SK-N-SH (cell line): ENCODE measurements around the gene STARD3. TPM values are rescaled to one million over a fixed set of nuclear protein-coding genes. Genes with fewer than 3 reads are reported as not detected.

Experiments used
- CTCF ChIA-PET: fragments of 300-600, 350-600 bp; formaldehyde crosslinking; extraction: SDS; loops from one replicate; lab custom pipeline; 2021; lab: Yijun Ruan, JAX
- POLR2A ChIA-PET: fragments of 350-600 bp; sonication (Branson Sonifier 250); formaldehyde crosslinking; extraction: SDS; loops from one replicate; lab custom pipeline; 2020; ENCODE audit warnings: antibody characterized with exemption, inconsistent platforms; lab: Yijun Ruan, JAX
- DNase-seq: peaks from one replicate; pipeline ENCODE4 v3.0.0; 2012
- H2AFZ ChIP-seq: fragments of 200-600 bp; sonication (generic); 2 replicates; pipeline ENCODE4 v1.8.1; 2016; ENCODE audit warnings: antibody characterized with exemption, mild to moderate bottlenecking, low read depth
- H3F3A ChIP-seq: fragments of 200-600 bp; sonication (generic); replicated peaks from 2 replicates; pipeline ENCODE3; 2016; ENCODE audit warnings: antibody characterized with exemption, mild to moderate bottlenecking; ENCODE audit not compliant: insufficient read depth
- H3K27ac ChIP-seq, 2 experiments: fragments of 200-500 bp in 1 of 2; fragments of 200-600 bp in 1 of 2; sonication (Bioruptor generic) in 1 of 2; sonication (generic), shearing (Covaris generic) in 1 of 2; 2 replicates each; pipeline versions ENCODE4 v1.5.1 to v1.6.1; 2014 to 2016; ENCODE audit warnings: low read depth in 2 of 2, inconsistent platforms in 1 of 2, low read length in 1 of 2, mild to moderate bottlenecking in 1 of 2, mixed read lengths in 1 of 2
- H3K27me3 ChIP-seq: fragments of 200-600 bp; sonication (generic), shearing (Covaris generic); 2 replicates; pipeline ENCODE4 v1.6.1; 2016; ENCODE audit warnings: mixed run types; ENCODE audit not compliant: insufficient read depth
- H3K36me3 ChIP-seq, 2 experiments: fragments of 200-500 bp in 1 of 2; fragments of 200-600 bp in 1 of 2; sonication (Bioruptor generic) in 1 of 2; sonication (generic) in 1 of 2; replicated peaks in 1 of 2; 2 replicates each; pipeline versions ENCODE3 to v1.5.1; 2014 to 2016; ENCODE audit warnings: low read length in 1 of 2, mild to moderate bottlenecking in 1 of 2; ENCODE audit not compliant: insufficient read depth in 2 of 2, control insufficient read depth in 1 of 2
- H3K4me1 ChIP-seq, 2 experiments: fragments of 200-500 bp in 1 of 2; fragments of 200-600 bp in 1 of 2; sonication (Bioruptor generic) in 1 of 2; sonication (generic), shearing (Covaris generic) in 1 of 2; 2 replicates each; pipeline versions ENCODE4 v1.5.1 to v1.6.1; 2014 to 2016; ENCODE audit warnings: low read depth in 1 of 2, low read length in 1 of 2, mixed run types in 1 of 2; ENCODE audit not compliant: insufficient read depth in 2 of 2, control insufficient read depth in 1 of 2
- H3K4me2 ChIP-seq: fragments of 200-600 bp; sonication (generic), shearing (Covaris generic); 2 replicates; pipeline ENCODE4 v1.6.1; 2017; ENCODE audit warnings: mixed run types
- H3K4me3 ChIP-seq, 2 experiments: fragments of 200-500 bp in 1 of 2; fragments of 200-600 bp in 1 of 2; sonication (Bioruptor generic) in 1 of 2; sonication (generic), shearing (Covaris generic) in 1 of 2; 2 replicates each; pipeline versions ENCODE4 v1.5.1 to v1.8.1; 2014 to 2016; ENCODE audit warnings: low read depth in 2 of 2, inconsistent platforms in 1 of 2, low read length in 1 of 2, mild to moderate bottlenecking in 1 of 2, mixed read lengths in 1 of 2, moderate library complexity in 1 of 2
- H3K79me2 ChIP-seq: fragments of 200-600 bp; sonication (generic); 2 replicates; pipeline ENCODE4 v1.8.1; 2017; ENCODE audit warnings: mild to moderate bottlenecking; ENCODE audit not compliant: insufficient read depth
- H3K9ac ChIP-seq: fragments of 200-600 bp; sonication (generic); 2 replicates; pipeline ENCODE4 v1.6.1; 2017; ENCODE audit warnings: mixed run types
- H3K9me2 ChIP-seq: fragments of 200-600 bp; sonication (generic); 2 replicates; pipeline ENCODE4 v1.6.1; 2017; ENCODE audit warnings: mixed run types
- H3K9me3 ChIP-seq: fragments of 200-600 bp; sonication (generic); 2 replicates; pipeline ENCODE4 v1.6.1; 2017; ENCODE audit warnings: mixed run types, mild to moderate bottlenecking, moderate library complexity
- H4K20me1 ChIP-seq: fragments of 200-600 bp; sonication (generic); 2 replicates; pipeline ENCODE4 v1.6.1; 2017; ENCODE audit warnings: mild to moderate bottlenecking, mixed run types; ENCODE audit not compliant: insufficient read depth
- ELF1 ChIP-seq: IDR thresholded peaks from 2 replicates; pipeline ENCODE4 v1.4.0; 2012
- GATA2 ChIP-seq: sonication (generic); formaldehyde crosslinking; IDR thresholded peaks from 2 replicates; pipeline ENCODE4 v1.5.0; 2020; ENCODE audit warnings: mild to moderate bottlenecking, missing genetic modification reagents
- IRF3 ChIP-seq: fragments of 150-350 bp; IDR thresholded peaks from 2 replicates; pipeline ENCODE4 v1.6.1; 2016; ENCODE audit warnings: mild to moderate bottlenecking, low read depth, low read length
- JUND ChIP-seq: IDR thresholded peaks from 2 replicates; pipeline ENCODE4 v1.4.0; 2012
- MAX ChIP-seq: IDR thresholded peaks from 2 replicates; pipeline ENCODE4 v1.4.0; 2012; ENCODE audit warnings: low read depth
- NFIC ChIP-seq: IDR thresholded peaks from 2 replicates; pipeline ENCODE4 v1.4.0; 2012; ENCODE audit warnings: borderline replicate concordance
- NRF1 ChIP-seq: IDR thresholded peaks from 2 replicates; pipeline ENCODE4 v1.6.1; 2012; ENCODE audit warnings: low read depth, mild to moderate bottlenecking, low read length
- POLR2AphosphoS5 ChIP-seq: IDR thresholded peaks from 2 replicates; pipeline ENCODE4 v1.6.1; 2012; ENCODE audit warnings: low read depth, low read length
- RCOR1 ChIP-seq: fragments of 150-350 bp; IDR thresholded peaks from 2 replicates; pipeline ENCODE4 v1.6.1; 2017; ENCODE audit warnings: antibody characterized with exemption, low read length
- REST ChIP-seq: IDR thresholded peaks from 2 replicates; pipeline ENCODE4 v1.6.1; 2012; ENCODE audit warnings: mild to moderate bottlenecking, low read depth, low read length, moderate library complexity
- SMC3 ChIP-seq: IDR thresholded peaks from 2 replicates; pipeline ENCODE4 v1.6.1; 2012; ENCODE audit warnings: low read depth, low read length, improper control_type of control experiment
- TCF12 ChIP-seq: IDR thresholded peaks from 2 replicates; pipeline ENCODE4 v1.4.0; 2012
- USF1 ChIP-seq: IDR thresholded peaks from 2 replicates; pipeline ENCODE4 v1.4.0; 2012; ENCODE audit warnings: low read depth, borderline replicate concordance
- YY1 ChIP-seq: IDR thresholded peaks from 2 replicates; pipeline ENCODE4 v1.4.0; 2012; ENCODE audit warnings: low read depth, mild to moderate bottlenecking
- WGBS: methylation state at CpG from one replicate; pipeline ENCODE4 v1.1.6; 2017; ENCODE audit warnings: low lambda C conversion rate; 5-methylcytosine and 5-hydroxymethylcytosine counted together
- polyA plus RNA-seq, 3 experiments: library from polyadenylated mRNA; depleted of rRNA; stranded (reverse); fragments of >200 nt; gene quantifications; 2 replicates each; pipeline ENCODE4 v1.2.3, GENCODE V29; 2012
- TF ChIP-seq, protein P1 (sequence below): IDR thresholded peaks from 2 replicates; pipeline ENCODE4; 2012

The STARD3 gene
- polyA plus RNA-seq, 1 of the 3 experiments (the other 2 are of a cell fraction) = 76.8 TPM

- POLR2A ChIA-PET = no interaction called here
- Histone ChIP-seq H3K9me3 (no peaks in the 10 kb centered on the region), H3K27ac (no peak overlapping the region), H4K20me1 (peaks cover 14% of the 10 kb centered on the region), H2AFZ (no peak overlapping the region), H3K36me3 (no peaks in the 10 kb centered on the region), H3K27me3 (no peaks in the 10 kb centered on the region), H3K4me3 (no peak overlapping the region), H3K9me2 (no peaks in the 10 kb centered on the region), H3K79me2 (peaks cover 19% of the 10 kb centered on the region), H3K4me2 (no peak overlapping the region), H3K9ac (no peak overlapping the region), H3F3A (no peaks in the 10 kb centered on the region), H3K4me1 (peaks cover 0 to 4% of the 10 kb centered on the region in 2 experiments; a peak in 1 of 4 replicates)
- CTCF ChIA-PET = interaction anchor here (2.5 to 7.6 kb wide), 4 partner anchors 9 to 28 kb away, joined by 9 to 149 read pairs (median 88); partner anchors contain the start of genes PNMT, STARD3 and TCAP
- WGBS = 96% methylated on average over 11 of the region's 11 CpGs
- DNase-seq = no peak
- TF ChIP-seq TCF12 (no peak), MAX (no peak), JUND (no peak), RCOR1 (no peak), GATA2 (CRISPR knock-in tag) (no peak), NFIC (no peak), NRF1 (no peak), SMC3 (no peak), YY1 (no peak), POLR2AphosphoS5 (no peak), ELF1 (no peak), IRF3 (no peak), REST (no peak), USF1 (no peak)
- TF ChIP-seq, protein P1, sequence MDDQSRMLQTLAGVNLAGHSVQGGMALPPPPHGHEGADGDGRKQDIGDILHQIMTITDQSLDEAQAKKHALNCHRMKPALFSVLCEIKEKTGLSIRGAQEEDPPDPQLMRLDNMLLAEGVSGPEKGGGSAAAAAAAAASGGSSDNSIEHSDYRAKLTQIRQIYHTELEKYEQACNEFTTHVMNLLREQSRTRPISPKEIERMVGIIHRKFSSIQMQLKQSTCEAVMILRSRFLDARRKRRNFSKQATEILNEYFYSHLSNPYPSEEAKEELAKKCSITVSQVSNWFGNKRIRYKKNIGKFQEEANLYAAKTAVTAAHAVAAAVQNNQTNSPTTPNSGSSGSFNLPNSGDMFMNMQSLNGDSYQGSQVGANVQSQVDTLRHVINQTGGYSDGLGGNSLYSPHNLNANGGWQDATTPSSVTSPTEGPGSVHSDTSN = no peak
Measured at GRCh38 chr17:39650121-39650579, 13.2 kb downstream of the STARD3 start.
